ENCODE results near the gene F3. TPM values are rescaled to one million over a fixed set of nuclear protein-coding genes. Genes with fewer than 3 reads are reported as not detected.
A peak's percentile ranks its signal among the peaks of the same experiment; 100 is the strongest.

Gene F3
- polyA plus RNA-seq (2011; rRNA removed) = 2.6 and 3.2 TPM in 2 replicates
- 1.5 and 2.2 TPM in 2 replicates for polyA plus RNA-seq (2012; cell fraction: cytosol; rRNA removed)
- 1.2 and 2.9 TPM in 2 replicates for polyA plus RNA-seq (2012; cell fraction: nucleus; rRNA removed)
- polyA plus RNA-seq (2017; fragmentation: RNase III; extraction: RNeasy Plus Mini Kit Qiagen cat#74134 plus additional on column Dnase treatment) = 4.4 to 5.8 TPM (median 5.8 TPM) in 3 replicates
- polyA minus RNA-seq (2011; rRNA and poly(A)+ RNA removed) = 3.1 and 3.7 TPM in 2 replicates

DNA sequence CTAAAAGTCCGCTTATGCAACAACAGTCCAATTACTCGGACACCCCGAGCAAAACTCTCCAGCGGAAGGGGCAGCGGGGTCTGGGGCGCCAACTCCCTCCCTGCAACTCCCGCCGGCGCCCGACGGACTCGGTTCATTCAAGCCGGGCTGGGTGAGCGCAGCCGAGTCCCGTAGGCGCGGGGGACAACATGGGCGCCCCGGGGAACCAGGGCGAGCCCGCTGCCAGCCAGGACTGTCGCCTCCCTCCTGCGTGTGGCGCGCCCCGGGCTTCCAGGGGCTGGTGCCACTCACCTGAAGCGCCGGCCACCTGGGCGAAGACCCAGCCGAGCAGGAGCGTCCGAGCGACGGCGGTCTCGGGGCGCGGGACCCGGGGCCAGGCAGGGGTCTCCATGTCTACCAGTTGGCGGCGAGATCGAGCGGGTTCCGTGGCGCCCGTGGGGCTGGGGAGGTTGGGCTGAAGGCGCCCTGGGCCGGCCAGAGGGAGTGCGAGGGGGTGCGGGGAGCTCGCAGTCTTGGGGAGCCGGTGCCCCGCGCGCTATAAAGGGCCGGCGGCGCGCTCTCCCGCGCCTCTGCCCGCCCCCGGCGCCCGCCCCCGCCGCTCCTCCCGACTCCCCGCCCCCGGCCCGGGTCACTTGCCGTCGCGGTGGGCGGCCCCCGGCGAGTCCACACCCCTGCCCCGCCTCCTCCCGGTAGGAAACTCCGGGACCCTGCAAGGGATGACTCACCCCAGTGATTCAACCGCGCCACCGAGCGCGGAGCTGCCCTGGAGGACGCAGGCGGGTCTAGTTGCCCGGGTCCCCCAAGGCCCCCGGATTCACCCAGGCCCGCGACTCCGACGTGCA, at the start of gene F3:
F3 (minus strand) TSS at position 514 of the 842 bp plus-strand sequence; CDS start at position 391, 123 bp downstream.
- ChIA-PET CTCF (interaction anchor here (0.7 to 2.0 kb wide), 7 partner anchors 10 to 264 kb away, joined by 3 to 11 read pairs (median 3); no protein-coding TSS in a partner anchor), POLR2A (interaction anchor here (1.1 to 2.2 kb wide), 2 partner anchors 39 to 58 kb away, joined by 3 to 9 read pairs; no protein-coding TSS in a partner anchor)
- no peak for FAIRE-seq
- Histone ChIP-seq H3K4me2 (peak within 1 kb of the TSS; percentile 94), H3K4me1 (peaks cover 40% of the 10 kb centered on the region), H3K9me3 (no peaks in the 10 kb centered on the region), H3K4me3 (peak within 1 kb of the TSS; percentile 85), H3K27ac (peak within 1 kb of the TSS; percentile 88 to 95)
- DNase-seq (ENCODE audit: low read depth in 1 of 2, low spot score in 1 of 2) = peak; percentile 69 to 78
- peak in 1 of 2 experiments; percentile 47; a peak in 1 of 5 replicates for TF ChIP-seq JUN (IDR thresholded peaks at IDR 0.05)
- TF ChIP-seq CHD2 (IDR thresholded peaks at IDR 0.05; ENCODE audit: low read length, partially characterized antibody) = no peak
- TF ChIP-seq CEBPB (IDR thresholded peaks at IDR 0.05) = peak in 1 of 2 experiments; percentile 16; a peak in 1 of 4 replicates
- no peak for TF ChIP-seq RFX5 (IDR thresholded peaks at IDR 0.05)
- peak; percentile 69; the same call in 1 of the 2 replicates for TF ChIP-seq FOSL2 (IDR thresholded peaks at IDR 0.05)
- peak; percentile 95 for TF ChIP-seq FOSL2 (CRISPR knock-in tag; IDR thresholded peaks at IDR 0.05)
- peak; percentile 53; the same call in 1 of the 2 replicates for TF ChIP-seq RNF2 (IDR thresholded peaks at IDR 0.05; ENCODE audit: borderline replicate concordance, low read depth)
- peak; percentile 34 for TF ChIP-seq POLR2A (IDR thresholded peaks at IDR 0.05; ENCODE audit: low read length)
- TF ChIP-seq SMC3 (IDR thresholded peaks at IDR 0.05) = peak; percentile 17; the same call in 1 of the 3 replicates
- TF ChIP-seq BCL3 (IDR thresholded peaks at IDR 0.05) = 0 out of 3 replicates have a peak, but pooled peaks have one; percentile 46
- WGBS (ENCODE audit: missing lambda C conversion rate) = no CpG with 5 or more reads among the region's 94 CpGs
- peak; percentile 93 to 94 for ATAC-seq

DNA sequence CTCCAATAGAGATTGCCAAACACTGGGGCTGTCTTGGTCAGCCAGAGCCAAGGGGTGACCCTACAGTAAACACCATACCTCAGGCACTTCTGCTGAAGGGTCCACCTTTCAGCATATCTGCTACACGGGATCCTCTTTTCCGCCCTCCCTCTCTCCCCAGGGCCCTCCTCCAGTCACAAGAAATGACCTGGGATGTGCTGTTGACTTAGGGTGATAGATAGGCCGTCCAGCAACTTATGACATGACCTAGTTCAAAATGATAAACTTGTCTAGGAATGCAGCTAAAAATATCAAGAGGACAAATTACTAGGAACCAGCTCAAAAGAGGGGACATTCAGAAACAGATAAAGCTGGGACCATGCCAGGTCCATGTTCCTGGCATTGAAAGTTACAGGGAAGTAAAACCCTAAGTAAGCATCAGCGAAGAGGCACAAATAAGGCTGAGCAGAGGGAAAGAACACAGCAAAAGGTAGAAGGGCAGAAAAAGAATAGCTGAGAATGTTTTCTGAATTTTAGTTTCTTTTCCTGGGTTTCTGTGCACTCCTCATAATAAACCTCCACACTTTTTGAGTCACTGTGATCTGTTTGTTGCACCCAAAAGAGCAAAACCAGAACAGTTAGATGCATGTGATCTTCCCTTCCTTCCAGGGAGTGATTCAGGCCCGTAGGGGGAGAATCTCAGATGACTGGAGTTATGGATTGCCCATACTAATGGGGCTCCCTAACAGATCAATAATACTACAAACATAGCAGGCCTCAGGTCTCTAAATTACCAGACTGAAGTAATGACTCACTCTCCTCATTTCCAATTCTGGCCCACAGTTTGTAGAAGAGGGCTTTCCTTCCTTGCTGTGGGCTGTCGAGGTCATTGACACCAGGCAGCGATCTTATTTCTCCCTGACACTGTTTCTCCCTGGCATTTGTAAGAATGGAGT, 48.9 kb upstream of the F3 start:
- no peak for TF ChIP-seq SREBF2 (IDR thresholded peaks at IDR 0.05)
- TF ChIP-seq FOXS1 (CRISPR knock-in tag; IDR thresholded peaks at IDR 0.05) = no peak
- TF ChIP-seq TP53 (CRISPR knock-in tag; IDR thresholded peaks at IDR 0.05) = no peak
- no peak for TF ChIP-seq CHD2 (IDR thresholded peaks at IDR 0.05; ENCODE audit: low read length, partially characterized antibody)
- TF ChIP-seq ZSCAN20 (CRISPR knock-in tag; IDR thresholded peaks at IDR 0.05) = no peak
- TF ChIP-seq HOXB5 (CRISPR knock-in tag; IDR thresholded peaks at IDR 0.05) = no peak
- TF ChIP-seq CBX8 (IDR thresholded peaks at IDR 0.05) = no peak
- TF ChIP-seq PHF8 (IDR thresholded peaks at IDR 0.05; ENCODE audit: borderline replicate concordance, low read depth) = no peak
- no peak for TF ChIP-seq E2F6 (IDR thresholded peaks at IDR 0.05; ENCODE audit: borderline replicate concordance, low read depth)
- no peak for TF ChIP-seq RNF2 (IDR thresholded peaks at IDR 0.05; ENCODE audit: borderline replicate concordance, low read depth)
- TF ChIP-seq, protein P1, sequence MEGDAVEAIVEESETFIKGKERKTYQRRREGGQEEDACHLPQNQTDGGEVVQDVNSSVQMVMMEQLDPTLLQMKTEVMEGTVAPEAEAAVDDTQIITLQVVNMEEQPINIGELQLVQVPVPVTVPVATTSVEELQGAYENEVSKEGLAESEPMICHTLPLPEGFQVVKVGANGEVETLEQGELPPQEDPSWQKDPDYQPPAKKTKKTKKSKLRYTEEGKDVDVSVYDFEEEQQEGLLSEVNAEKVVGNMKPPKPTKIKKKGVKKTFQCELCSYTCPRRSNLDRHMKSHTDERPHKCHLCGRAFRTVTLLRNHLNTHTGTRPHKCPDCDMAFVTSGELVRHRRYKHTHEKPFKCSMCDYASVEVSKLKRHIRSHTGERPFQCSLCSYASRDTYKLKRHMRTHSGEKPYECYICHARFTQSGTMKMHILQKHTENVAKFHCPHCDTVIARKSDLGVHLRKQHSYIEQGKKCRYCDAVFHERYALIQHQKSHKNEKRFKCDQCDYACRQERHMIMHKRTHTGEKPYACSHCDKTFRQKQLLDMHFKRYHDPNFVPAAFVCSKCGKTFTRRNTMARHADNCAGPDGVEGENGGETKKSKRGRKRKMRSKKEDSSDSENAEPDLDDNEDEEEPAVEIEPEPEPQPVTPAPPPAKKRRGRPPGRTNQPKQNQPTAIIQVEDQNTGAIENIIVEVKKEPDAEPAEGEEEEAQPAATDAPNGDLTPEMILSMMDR (IDR thresholded peaks at IDR 0.05) = no peak
- TF ChIP-seq ZC3H11A (IDR thresholded peaks at IDR 0.05) = no peak
- no peak for TF ChIP-seq CEBPB (IDR thresholded peaks at IDR 0.05)
- no peak for TF ChIP-seq EHMT2 (IDR thresholded peaks at IDR 0.05; ENCODE audit: low read depth)
- TF ChIP-seq, protein P2, sequence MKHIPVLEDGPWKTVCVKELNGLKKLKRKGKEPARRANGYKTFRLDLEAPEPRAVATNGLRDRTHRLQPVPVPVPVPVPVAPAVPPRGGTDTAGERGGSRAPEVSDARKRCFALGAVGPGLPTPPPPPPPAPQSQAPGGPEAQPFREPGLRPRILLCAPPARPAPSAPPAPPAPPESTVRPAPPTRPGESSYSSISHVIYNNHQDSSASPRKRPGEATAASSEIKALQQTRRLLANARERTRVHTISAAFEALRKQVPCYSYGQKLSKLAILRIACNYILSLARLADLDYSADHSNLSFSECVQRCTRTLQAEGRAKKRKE (CRISPR knock-in tag; IDR thresholded peaks at IDR 0.05; ENCODE audit: low read depth) = no peak
- TF ChIP-seq FOSL2 (IDR thresholded peaks at IDR 0.05) = no peak
- TF ChIP-seq FOSL2 (CRISPR knock-in tag; IDR thresholded peaks at IDR 0.05) = no peak
- TF ChIP-seq POLR2AphosphoS2 (conservative IDR thresholded peaks at IDR 0.05; ENCODE audit: low read length) = no peak
- TF ChIP-seq MAZ (IDR thresholded peaks at IDR 0.05; ENCODE audit: borderline replicate concordance, low read depth, low read length) = no peak
- no peak for TF ChIP-seq GATA3 (IDR thresholded peaks at IDR 0.05; ENCODE audit: borderline replicate concordance)
- no peak for TF ChIP-seq CBX2 (IDR thresholded peaks at IDR 0.05; ENCODE audit: borderline replicate concordance, low read depth)
- no peaks in the 10 kb centered on the region for H3K4me1 ChIP-seq
- ATAC-seq = no peak
- DNase-seq (ENCODE audit: low read depth in 1 of 2, low spot score in 1 of 2) = no peak
- no peak overlapping the region for H3K4me3 ChIP-seq
- 67% methylated on average over 7 of the region's 7 CpGs for WGBS (ENCODE audit: missing lambda C conversion rate)
- no peak overlapping the region for H3K27ac ChIP-seq
- no peak for FAIRE-seq
- H3K4me2 ChIP-seq = no peak overlapping the region
- POLR2A ChIA-PET = no interaction called here
- CTCF ChIA-PET = no interaction called here
- no peaks in the 10 kb centered on the region for H3K9me3 ChIP-seq
